Stimulated activated naive B cell treated with anti-CD40 and anti-IgM and Interleukin-4, amounts not matched to agents 10 μg/mL and 1 μg/mL and 100 μg/mL, for 72 hours (primary cell): Measurements from ENCODE around the gene ATXN1.
"Not testable (repeated sequence)": the region's sequence is repeated elsewhere in the genome, so short reads cannot be mapped to it uniquely, and the experiment has no call there.

Experiments
- ATAC-seq, 2 donors: fragments of 150-1000 bp; cut with Tn5 transposase; replicated peaks; 2 replicates each; pipeline ENCODE4 v1.10.0; 2021; ENCODE audit warnings: moderate library complexity in 1 of 2
- DNase-seq: peaks from one replicate; pipeline ENCODE4 v3.0.0; 2021
- H3K27ac Mint-ChIP-seq: one replicate; pipeline ENCODE4 v1.8.0; 2022; ENCODE audit warnings: mild to moderate bottlenecking, mixed read lengths
- H3K27me3 Mint-ChIP-seq, 2 donors: one replicate each; pipeline ENCODE4 v1.8.0; 2022; ENCODE audit warnings: mixed read lengths in 2 of 2
- H3K36me3 Mint-ChIP-seq, 2 donors: one replicate each; pipeline ENCODE4 v1.8.0; 2022; ENCODE audit warnings: mixed read lengths in 2 of 2, mild to moderate bottlenecking in 1 of 2
- H3K4me1 Mint-ChIP-seq, 2 donors: one replicate each; pipeline ENCODE4 v1.8.0; 2022; ENCODE audit warnings: mixed read lengths in 2 of 2, mild to moderate bottlenecking in 1 of 2
- H3K4me3 Mint-ChIP-seq, 2 donors: one replicate each; pipeline ENCODE4 v1.8.0; 2022; ENCODE audit warnings: mild to moderate bottlenecking in 2 of 2, mixed read lengths in 2 of 2, moderate library complexity in 1 of 2
- H3K9me3 Mint-ChIP-seq, 2 donors: one replicate each; pipeline ENCODE4 v1.8.0; 2022; ENCODE audit warnings: mixed read lengths in 2 of 2, mild to moderate bottlenecking in 1 of 2

Gene ATXN1

GRCh38 chr6:16721977-16722376 is 39.3 kb downstream of the ATXN1 start:
- Mint-ChIP-seq H3K27me3 (no peaks in the 10 kb centered on the region), H3K36me3 (peaks cover 21 to 33% of the 10 kb centered on the region in 2 donors), H3K27ac (no peak overlapping the region), H3K4me3 (no peak overlapping the region), H3K9me3 (no peaks in the 10 kb centered on the region), H3K4me1 (peaks cover 12 to 57% of the 10 kb centered on the region in 2 donors)
- ATAC-seq (no peak), DNase-seq (no peak)

- H3K36me3 Mint-ChIP-seq = peaks cover 30 to 44% of the 10 kb centered on the region in 2 donors
- no peak overlapping the region for H3K27ac Mint-ChIP-seq
- peaks cover 16 to 63% of the 10 kb centered on the region in 2 donors for H3K4me1 Mint-ChIP-seq
- ATAC-seq = no peak
- no peaks in the 10 kb centered on the region for H3K9me3 Mint-ChIP-seq
- H3K27me3 Mint-ChIP-seq = no peaks in the 10 kb centered on the region
- no peak overlapping the region for H3K4me3 Mint-ChIP-seq
- DNase-seq = no peak
These were observed 40.4 kb downstream of the ATXN1 start for GRCh38 chr6:16720861-16721260.

- peaks cover 31 to 44% of the 10 kb centered on the region in 2 donors for H3K36me3 Mint-ChIP-seq
- H3K27me3 Mint-ChIP-seq = no peaks in the 10 kb centered on the region
These were observed 41.8 kb downstream of the ATXN1 start for GRCh38 chr6:16719488-16719887.

GRCh38 chr6:16718356-16718755 is 42.9 kb downstream of the ATXN1 start:
- DNase-seq (no peak), ATAC-seq (no peak)
- Mint-ChIP-seq H3K36me3 (peaks cover 35 to 48% of the 10 kb centered on the region in 2 donors), H3K27me3 (no peaks in the 10 kb centered on the region), H3K9me3 (peaks cover 0 to 1% of the 10 kb centered on the region in 2 donors), H3K4me1 (peaks cover 24 to 60% of the 10 kb centered on the region in 2 donors), H3K4me3 (no peak overlapping the region), H3K27ac (no peak overlapping the region)

More at GRCh38 chr6:16719488-16719887, 41.8 kb downstream of the ATXN1 start:
- DNase-seq (no peak), ATAC-seq (no peak)
- H3K9me3 Mint-ChIP-seq = no peaks in the 10 kb centered on the region
- H3K4me1 Mint-ChIP-seq = peaks cover 22 to 58% of the 10 kb centered on the region in 2 donors
- no peak overlapping the region for H3K4me3 Mint-ChIP-seq
- no peak overlapping the region for H3K27ac Mint-ChIP-seq

GRCh38 chr6:16717275-16717942 is 43.9 kb downstream of the ATXN1 start:
- no peak for DNase-seq
- no peak for ATAC-seq
- Mint-ChIP-seq H3K9me3 (peaks cover 0 to 1% of the 10 kb centered on the region in 2 donors), H3K27me3 (no peaks in the 10 kb centered on the region), H3K4me1 (peaks cover 29 to 67% of the 10 kb centered on the region in 2 donors), H3K4me3 (no peak overlapping the region), H3K27ac (peak overlapping the region; percentile 11), H3K36me3 (peaks cover 36 to 51% of the 10 kb centered on the region in 2 donors)

GRCh38 chr6:16716321-16716858 is 44.9 kb downstream of the ATXN1 start:
- H3K36me3 Mint-ChIP-seq = peaks cover 33 to 47% of the 10 kb centered on the region in 2 donors
- no peak overlapping the region for H3K27ac Mint-ChIP-seq
- no peak overlapping the region for H3K4me3 Mint-ChIP-seq
- no peaks in the 10 kb centered on the region for H3K27me3 Mint-ChIP-seq
- ATAC-seq = no peak
- peaks cover 35 to 70% of the 10 kb centered on the region in 2 donors for H3K4me1 Mint-ChIP-seq
- peaks cover 0 to 1% of the 10 kb centered on the region in 2 donors for H3K9me3 Mint-ChIP-seq
- no peak for DNase-seq

- H3K9me3 Mint-ChIP-seq = peaks cover 0 to 1% of the 10 kb centered on the region in 2 donors
- peak overlapping the region; percentile 40 to 74 for H3K4me3 Mint-ChIP-seq
- peak overlapping the region; percentile 70 for H3K27ac Mint-ChIP-seq
- DNase-seq = no peak
- H3K36me3 Mint-ChIP-seq = peaks cover 31 to 42% of the 10 kb centered on the region in 2 donors
- ATAC-seq = no peak
- peaks cover 31 to 57% of the 10 kb centered on the region in 2 donors for H3K4me1 Mint-ChIP-seq
- no peaks in the 10 kb centered on the region for H3K27me3 Mint-ChIP-seq
These were observed 47.7 kb downstream of the ATXN1 start for GRCh38 chr6:16713597-16713996.

- Mint-ChIP-seq H3K4me3 (peak overlapping the region; percentile 40 to 74), H3K27ac (peak overlapping the region; percentile 70), H3K36me3 (peaks cover 33 to 45% of the 10 kb centered on the region in 2 donors), H3K4me1 (peaks cover 32 to 62% of the 10 kb centered on the region in 2 donors), H3K9me3 (peaks cover 0 to 1% of the 10 kb centered on the region in 2 donors), H3K27me3 (no peaks in the 10 kb centered on the region)
- ATAC-seq (peak; percentile 67 to 70), DNase-seq (peak; percentile 51)
These were observed 48.3 kb downstream of the ATXN1 start for GRCh38 chr6:16712931-16713484.

- peaks cover 28 to 43% of the 10 kb centered on the region in 2 donors for H3K36me3 Mint-ChIP-seq
- no peaks in the 10 kb centered on the region for H3K27me3 Mint-ChIP-seq
- DNase-seq (peak; percentile 49), ATAC-seq (peak; percentile 90 to 91)
- H3K4me3 Mint-ChIP-seq = peak overlapping the region; percentile 40 to 74
- H3K9me3 Mint-ChIP-seq = peaks cover 0 to 1% of the 10 kb centered on the region in 2 donors
- H3K4me1 Mint-ChIP-seq = peaks cover 34 to 67% of the 10 kb centered on the region in 2 donors
- peak overlapping the region; percentile 70 for H3K27ac Mint-ChIP-seq
These were observed 48.9 kb downstream of the ATXN1 start for GRCh38 chr6:16712255-16712930.

- Mint-ChIP-seq H3K36me3 (peaks cover 22 to 42% of the 10 kb centered on the region in 2 donors), H3K27ac (peak overlapping the region; percentile 90), H3K27me3 (no peaks in the 10 kb centered on the region), H3K4me1 (peaks cover 36 to 67% of the 10 kb centered on the region in 2 donors), H3K4me3 (peak overlapping the region; percentile 37 to 61), H3K9me3 (peaks cover 0 to 1% of the 10 kb centered on the region in 2 donors)
- DNase-seq (no peak), ATAC-seq (peak; percentile 0 to 1)
These were observed 49.6 kb downstream of the ATXN1 start for GRCh38 chr6:16711546-16712254.

- H3K9me3 Mint-ChIP-seq = peaks cover 0 to 2% of the 10 kb centered on the region in 2 donors
- no peak for DNase-seq
- H3K27ac Mint-ChIP-seq = peak overlapping the region; percentile 49
- peaks cover 15 to 31% of the 10 kb centered on the region in 2 donors for H3K36me3 Mint-ChIP-seq
- ATAC-seq = peak in 1 of 2 donors; percentile 5
- peaks cover 32 to 62% of the 10 kb centered on the region in 2 donors for H3K4me1 Mint-ChIP-seq
- H3K4me3 Mint-ChIP-seq = peak overlapping the region; percentile 53 to 62
- no peaks in the 10 kb centered on the region for H3K27me3 Mint-ChIP-seq
These were observed 54.1 kb downstream of the ATXN1 start for GRCh38 chr6:16706911-16707783.

- not testable (repeated sequence) for H3K27me3 Mint-ChIP-seq, H3K27ac Mint-ChIP-seq, ATAC-seq, H3K9me3 Mint-ChIP-seq, DNase-seq, H3K4me3 Mint-ChIP-seq
- Mint-ChIP-seq H3K4me1 (peaks cover 30 to 59% of the 10 kb centered on the region in 2 donors), H3K36me3 (peaks cover 17 to 33% of the 10 kb centered on the region in 2 donors)
These were observed 54.8 kb downstream of the ATXN1 start for GRCh38 chr6:16706491-16706890.

- Mint-ChIP-seq H3K4me3 (no peak overlapping the region), H3K27me3 (no peaks in the 10 kb centered on the region), H3K9me3 (peaks cover 0 to 2% of the 10 kb centered on the region in 2 donors), H3K4me1 (peaks cover 34 to 63% of the 10 kb centered on the region in 2 donors), H3K36me3 (peaks cover 18 to 38% of the 10 kb centered on the region in 2 donors), H3K27ac (no peak overlapping the region)
- DNase-seq = no peak
- ATAC-seq = no peak
These were observed 55.2 kb downstream of the ATXN1 start for GRCh38 chr6:16706029-16706428.
